Endothelial cell of umbilical vein (primary cell): Measurements from ENCODE around the gene TMSB10.

Experiments used
- EZH2 ChIP-seq: IDR thresholded peaks from 2 replicates; pipeline ENCODE4 v1.6.1; 2012; ENCODE audit warnings: borderline replicate concordance, low read depth, mild to moderate bottlenecking, moderate library complexity, low read length, inconsistent platforms; ENCODE audit not compliant: severe bottlenecking
- FOS ChIP-seq: IDR thresholded peaks from 2 replicates; pipeline ENCODE4 v1.6.1; 2011; ENCODE audit warnings: mild to moderate bottlenecking, low read length, moderate library complexity, borderline replicate concordance; ENCODE audit not compliant: insufficient read depth
- JUN ChIP-seq: IDR thresholded peaks from 2 replicates; pipeline ENCODE4 v1.6.1; 2011; ENCODE audit warnings: borderline replicate concordance, low read depth; ENCODE audit not compliant: insufficient read length, insufficient read depth
- MAX ChIP-seq: IDR thresholded peaks from 2 replicates; pipeline ENCODE4 v1.6.1; 2011; ENCODE audit not compliant: insufficient read depth, insufficient read length
- MYC ChIP-seq: IDR thresholded peaks from one replicate; pipeline ENCODE4 v1.6.1; 2011; ENCODE audit warnings: mild to moderate bottlenecking, low read depth, low read length
- POLR2A ChIP-seq: IDR thresholded peaks from 2 replicates; pipeline ENCODE4 v1.6.1; 2012; ENCODE audit warnings: low read depth, mild to moderate bottlenecking, control low read depth, low read length
- POLR2AphosphoS5 ChIP-seq: IDR thresholded peaks from 2 replicates; pipeline ENCODE4 v1.6.1; 2012; ENCODE audit warnings: low read depth, mild to moderate bottlenecking, control low read depth, low read length, moderate library complexity; ENCODE audit not compliant: insufficient read depth
- TF ChIP-seq, protein P1 (sequence below), 2 donors: IDR thresholded peaks; 1 replicate in 1 of 2; 2 replicates in 1 of 2; pipeline ENCODE4 v1.5.1; 2011; ENCODE audit warnings: low read length in 2 of 2, mild to moderate bottlenecking in 2 of 2, moderate library complexity in 2 of 2, control low read depth in 1 of 2, inconsistent platforms in 1 of 2, low read depth in 1 of 2; ENCODE audit not compliant: insufficient read depth in 1 of 2; ENCODE audit errors: extremely low read depth in 1 of 2

GRCh38 chr2:84925336-84925723 is 19.9 kb downstream of the TMSB10 start:
- TF ChIP-seq, protein P1, sequence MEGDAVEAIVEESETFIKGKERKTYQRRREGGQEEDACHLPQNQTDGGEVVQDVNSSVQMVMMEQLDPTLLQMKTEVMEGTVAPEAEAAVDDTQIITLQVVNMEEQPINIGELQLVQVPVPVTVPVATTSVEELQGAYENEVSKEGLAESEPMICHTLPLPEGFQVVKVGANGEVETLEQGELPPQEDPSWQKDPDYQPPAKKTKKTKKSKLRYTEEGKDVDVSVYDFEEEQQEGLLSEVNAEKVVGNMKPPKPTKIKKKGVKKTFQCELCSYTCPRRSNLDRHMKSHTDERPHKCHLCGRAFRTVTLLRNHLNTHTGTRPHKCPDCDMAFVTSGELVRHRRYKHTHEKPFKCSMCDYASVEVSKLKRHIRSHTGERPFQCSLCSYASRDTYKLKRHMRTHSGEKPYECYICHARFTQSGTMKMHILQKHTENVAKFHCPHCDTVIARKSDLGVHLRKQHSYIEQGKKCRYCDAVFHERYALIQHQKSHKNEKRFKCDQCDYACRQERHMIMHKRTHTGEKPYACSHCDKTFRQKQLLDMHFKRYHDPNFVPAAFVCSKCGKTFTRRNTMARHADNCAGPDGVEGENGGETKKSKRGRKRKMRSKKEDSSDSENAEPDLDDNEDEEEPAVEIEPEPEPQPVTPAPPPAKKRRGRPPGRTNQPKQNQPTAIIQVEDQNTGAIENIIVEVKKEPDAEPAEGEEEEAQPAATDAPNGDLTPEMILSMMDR (IDR thresholded peaks at IDR 0.05; ENCODE audit: extremely low read depth in 1 of 2, insufficient read depth in 1 of 2, low read depth in 1 of 2, low read length in 2 of 2) = no peak
- TF ChIP-seq JUN (no peak), EZH2 (no peak), POLR2A (no peak), FOS (no peak), MAX (no peak), POLR2AphosphoS5 (no peak), MYC (no peak)
